ENCODE measurements around the gene ZBTB11. TPM values are rescaled to one million over a fixed set of nuclear protein-coding genes. Genes with fewer than 3 reads are reported as not detected.

Gene ZBTB11
- 43.2 and 44.4 TPM in 2 replicates for total RNA-seq

DNA sequence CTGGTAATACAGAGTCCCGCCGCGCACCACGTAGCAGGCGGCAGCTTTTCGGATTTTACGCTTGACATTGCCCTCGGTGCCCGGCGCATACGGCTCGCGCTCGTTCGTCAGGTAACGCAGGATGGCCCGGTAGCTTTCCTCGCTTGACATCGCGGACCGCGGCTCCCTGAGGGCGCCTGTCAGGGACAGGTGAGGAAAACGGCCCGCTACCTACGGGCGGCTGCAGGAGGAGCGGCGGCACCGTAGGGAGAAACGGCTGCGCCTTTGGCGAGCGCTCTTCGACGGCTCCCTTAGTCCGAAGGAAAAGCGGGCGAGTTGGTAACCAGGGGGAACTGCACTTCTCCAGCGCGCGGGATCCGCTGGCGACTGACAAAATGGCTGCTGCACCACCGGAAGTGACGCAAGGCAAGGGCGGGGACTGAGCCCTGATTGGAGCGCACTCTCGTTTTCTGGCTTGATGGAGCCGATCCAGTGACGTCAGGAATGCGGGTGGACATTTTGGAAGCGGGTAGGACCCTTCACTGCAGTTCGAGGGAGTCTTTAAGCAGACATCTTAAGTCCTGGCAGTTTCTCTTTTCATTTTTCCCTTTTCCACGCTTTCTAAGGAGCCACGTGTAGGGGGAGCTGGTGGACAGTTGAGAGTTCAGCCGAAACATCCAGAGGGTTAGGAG, at the start of gene ZBTB11:
TSS of gene ZBTB11 (minus strand) at position 368 of the 671 bp plus-strand sequence. CDS start at position 150, 218 bp downstream.

DNA sequence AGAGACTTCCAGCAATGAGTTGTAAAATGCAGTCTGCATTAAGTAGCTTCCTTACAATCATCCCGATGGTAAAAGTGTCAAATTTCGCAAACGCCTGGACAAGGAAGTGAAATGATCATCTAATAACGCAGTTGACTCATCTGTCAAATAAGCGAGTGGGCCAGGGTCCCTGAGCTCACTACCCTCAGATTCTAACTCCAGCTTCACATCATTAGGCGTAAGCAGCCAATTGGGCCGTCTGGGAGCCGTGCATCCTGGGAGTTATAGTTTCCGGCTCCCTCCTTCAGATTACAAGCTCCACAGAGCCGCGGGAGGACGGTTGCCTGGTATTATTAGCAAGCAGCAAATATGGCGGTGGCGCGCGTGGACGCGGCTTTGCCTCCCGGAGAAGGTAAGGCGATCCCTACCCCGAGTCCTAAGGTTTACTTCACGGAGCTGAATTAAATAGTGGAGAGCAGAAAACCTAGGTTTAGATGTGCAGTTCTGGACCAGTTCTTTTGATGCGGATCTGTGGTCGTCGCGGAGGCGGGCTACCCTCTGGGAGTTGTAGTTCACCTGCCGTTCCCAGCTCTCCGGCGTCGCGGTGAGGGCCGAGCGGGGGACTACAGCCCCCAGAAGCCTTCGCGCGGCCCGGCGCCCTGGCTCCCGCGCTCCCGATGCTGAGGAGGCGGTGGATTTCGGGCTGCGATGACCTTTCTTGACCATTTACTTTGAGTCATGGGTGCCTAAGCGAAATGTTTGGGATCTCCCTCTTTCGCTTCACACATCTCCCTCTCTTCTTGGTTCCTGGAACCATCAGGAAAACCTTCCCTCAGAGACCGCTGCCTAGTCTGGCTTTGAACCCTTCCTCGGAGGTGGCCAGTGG, 47.6 kb upstream of the ZBTB11 start, which contains the start of gene CEP97:
TSS of gene CEP97 (plus strand) at position 286 of the 865 bp plus-strand sequence. CDS start at position 349, 63 bp downstream.

Other genes with a start within 250 kb of the ZBTB11 start
- 10.9 TPM in 2 replicates for gene SENP7, start 163.9 kb downstream of the ZBTB11 start, total RNA-seq
- gene TRMT10C, start 115.3 kb downstream of the ZBTB11 start, total RNA-seq, result 39.3 and 41.7 TPM in 2 replicates
- gene PCNP, start 103.0 kb downstream of the ZBTB11 start, total RNA-seq, result 140 and 163 TPM in 2 replicates
- 962 and 2,625 TPM in 2 replicates for gene RPL24, start 9.6 kb upstream of the ZBTB11 start, total RNA-seq
- gene CEP97, start 47.5 kb upstream of the ZBTB11 start, total RNA-seq, result 14.9 and 19.1 TPM in 2 replicates
- gene NXPE3, start 102.1 kb upstream of the ZBTB11 start, total RNA-seq, result 8.2 and 11.3 TPM in 2 replicates
- gene NFKBIZ, start 172.4 kb upstream of the ZBTB11 start, total RNA-seq, result 36.7 and 53.7 TPM in 2 replicates